Kidney (tissue), 14 donors: ENCODE results near the gene ZBTB9. TPM values are rescaled to one million over a fixed set of nuclear protein-coding genes. Genes with fewer than 3 reads are reported as not detected.
"Not testable (repeated sequence)": the region's sequence is repeated elsewhere in the genome, so short reads cannot be mapped to it uniquely, and the experiment has no call there.

Experiments
- DNase-seq, 5 donors: peaks; one replicate each; pipeline ENCODE4 v3.0.0-alpha.2; 2013 to 2020
- FAIRE-seq: peaks from 2 replicates; lab custom pipeline; 2012; peaks lifted over from hg19 to GRCh38; lab: Jason Lieb, UNC
- H3K27ac ChIP-seq, 2 donors: one replicate each; pipeline ENCODE4 v1.7.0; 2013; ENCODE audit warnings: low read depth in 2 of 2, low read length in 2 of 2, inconsistent platforms in 1 of 2
- H3K27me3 ChIP-seq: one replicate; pipeline ENCODE4 v1.7.1; 2013; ENCODE audit warnings: low read length, inconsistent platforms; ENCODE audit not compliant: control insufficient read depth, insufficient read depth
- H3K36me3 ChIP-seq, 3 donors: one replicate each; pipeline versions ENCODE4 v1.7.0 to v1.7.1; 2013; ENCODE audit warnings: low read length in 3 of 3, control low read depth in 1 of 3, inconsistent platforms in 1 of 3; ENCODE audit not compliant: insufficient read depth in 3 of 3, control insufficient read depth in 2 of 3
- H3K4me1 ChIP-seq, 3 donors: one replicate each; pipeline versions ENCODE4 v1.7.0 to v1.7.1; 2013; ENCODE audit warnings: low read length in 3 of 3, inconsistent platforms in 1 of 3, low read depth in 1 of 3; ENCODE audit not compliant: control insufficient read depth in 2 of 3, insufficient read depth in 2 of 3
- H3K4me3 ChIP-seq, 3 donors: one replicate each; pipeline versions ENCODE4 v1.7.0 to v1.8.1; 2013; ENCODE audit warnings: low read length in 3 of 3, control low read depth in 1 of 3, inconsistent platforms in 1 of 3
- H3K9ac ChIP-seq, 3 donors: one replicate each; pipeline versions ENCODE4 v1.7.0 to v1.7.1; 2013; ENCODE audit warnings: low read length in 3 of 3, control low read depth in 1 of 3, inconsistent platforms in 1 of 3
- H3K9me3 ChIP-seq, 3 donors: one replicate each; pipeline versions ENCODE4 v1.7.0 to v1.7.1; 2013; ENCODE audit warnings: low read length in 3 of 3, control low read depth in 1 of 3, inconsistent platforms in 1 of 3; ENCODE audit not compliant: control insufficient read depth in 2 of 3, insufficient read depth in 1 of 3
- CTCF ChIP-seq: IDR thresholded peaks from 3 replicates; pipeline ENCODE4 v1.5.1; 2012; ENCODE audit warnings: mild to moderate bottlenecking, moderate library complexity, borderline replicate concordance; ENCODE audit not compliant: insufficient read depth; ENCODE audit errors: extremely low read depth
- intact Hi-C: fragments of 100-400 bp; cut with DNase I; formaldehyde crosslinking; loops from one replicate; pipeline ENCODE4 v1.11.1; 2022
- polyA plus RNA-seq: library from polyadenylated mRNA; stranded (reverse); fragments of 350-450 nt; fragmentation: Illumina TruSeq; extraction: RNeasy Lipid Tissue Mini Kit (QIAGEN cat#74804); gene quantifications from one replicate; pipeline ENCODE4 v1.2.3, GENCODE V29; 2014; ENCODE audit warnings: low read depth, low replicate concordance; ENCODE audit not compliant: insufficient read depth
- total RNA-seq: library from RNA; stranded (reverse); fragmentation: NEBNext Ultra II Directional; extraction: Animal tissue kit (Norgen Biotek cat#: 25700); gene quantifications from one replicate; pipeline ENCODE4 v1.2.1, GENCODE V29; 2021
- donor health status: control.
- donor health status: control.
- donor health status: control.
- donor health status: control.
- donor health status: control.
- donor health status: DM: yes; HTN: yes; CAD: no.
- donor health status: Normal renal cell carcinoma (clear cell type).

The ZBTB9 gene
- total and polyA plus RNA-seq, 2 donors from 2014 or later = 6.4 to 11.5 TPM

GRCh38 chr6:33483678-33484077 is 29.3 kb downstream of the ZBTB9 start:
- intact Hi-C loops = no loop called here
- DNase-seq = no peak
- Histone ChIP-seq H3K9me3 (no peaks in the 10 kb centered on the region), H3K4me3 (no peak overlapping the region), H3K27me3 (no peaks in the 10 kb centered on the region), H3K4me1 (no peaks in the 10 kb centered on the region), H3K36me3 (no peaks in the 10 kb centered on the region), H3K27ac (no peak overlapping the region), H3K9ac (no peak overlapping the region)
- no peak for FAIRE-seq
- TF ChIP-seq CTCF = no peak

- FAIRE-seq, H3K27ac ChIP-seq, DNase-seq: not testable (repeated sequence)
These were observed 30.4 kb downstream of the ZBTB9 start for GRCh38 chr6:33484673-33485262.

GRCh38 chr6:33485680-33486079 is 31.3 kb downstream of the ZBTB9 start:
- FAIRE-seq, H3K27ac ChIP-seq, intact Hi-C loops, H3K4me1 ChIP-seq, H3K36me3 ChIP-seq, H3K9ac ChIP-seq, H3K4me3 ChIP-seq, DNase-seq, H3K27me3 ChIP-seq, H3K9me3 ChIP-seq: not testable (repeated sequence)

More at GRCh38 chr6:33484673-33485262, 30.4 kb downstream of the ZBTB9 start:
- intact Hi-C loops, H3K9me3 ChIP-seq, H3K4me1 ChIP-seq, H3K27me3 ChIP-seq, H3K4me3 ChIP-seq, H3K36me3 ChIP-seq, H3K9ac ChIP-seq: not testable (repeated sequence)

GRCh38 chr6:33488339-33488738 is 34.0 kb downstream of the ZBTB9 start:
- Histone ChIP-seq H3K4me1 (no peaks in the 10 kb centered on the region), H3K4me3 (no peak overlapping the region), H3K27ac (no peak overlapping the region)

More at GRCh38 chr6:33488339-33488738, 34.0 kb downstream of the ZBTB9 start:
- H3K27me3 ChIP-seq = no peaks in the 10 kb centered on the region
- TF ChIP-seq CTCF = no peak
- no peak for DNase-seq
- H3K36me3 ChIP-seq = no peaks in the 10 kb centered on the region
- FAIRE-seq = no peak
- intact Hi-C loops = no loop called here
- H3K9ac ChIP-seq = no peak overlapping the region
- H3K9me3 ChIP-seq = no peaks in the 10 kb centered on the region
